ENCODE measurements around the gene RGS11.
"Not testable (repeated sequence)": the region's sequence is repeated elsewhere in the genome, so short reads cannot be mapped to it uniquely, and the experiment has no call there.

The RGS11 gene

GRCh38 chr16:261031-261691 is 14.6 kb downstream of the RGS11 start:
- DNase-seq, result no peak

GRCh38 chr16:260326-260725 is 15.4 kb downstream of the RGS11 start:
- DNase-seq, result no peak

- DNase-seq, result no peak
Measured at GRCh38 chr16:259814-260253, 15.9 kb downstream of the RGS11 start.

DNA sequence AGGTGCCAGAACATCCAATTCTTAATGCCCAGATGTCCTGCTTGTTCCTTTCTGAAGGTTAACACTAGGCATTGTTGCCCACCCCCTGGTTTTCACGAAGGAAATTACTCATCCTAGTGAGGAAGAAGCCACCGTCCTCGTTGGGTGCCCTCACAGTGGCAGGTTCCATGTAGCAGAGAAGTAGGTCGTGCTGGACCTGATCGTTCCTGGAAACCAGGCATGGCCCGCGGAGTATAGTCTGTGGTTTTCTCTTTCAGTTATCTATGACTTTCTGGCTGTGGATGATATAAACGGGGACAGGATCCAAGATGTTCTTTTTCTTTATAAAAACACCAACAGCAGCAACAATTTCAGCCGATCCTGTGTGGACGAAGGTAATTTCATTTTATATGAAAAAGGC is 16.5 kb downstream of the RGS11 start:
- DNase-seq, result no peak

- DNase-seq, result not testable (repeated sequence)
Measured at GRCh38 chr16:258091-258490, 17.7 kb downstream of the RGS11 start.

DNA sequence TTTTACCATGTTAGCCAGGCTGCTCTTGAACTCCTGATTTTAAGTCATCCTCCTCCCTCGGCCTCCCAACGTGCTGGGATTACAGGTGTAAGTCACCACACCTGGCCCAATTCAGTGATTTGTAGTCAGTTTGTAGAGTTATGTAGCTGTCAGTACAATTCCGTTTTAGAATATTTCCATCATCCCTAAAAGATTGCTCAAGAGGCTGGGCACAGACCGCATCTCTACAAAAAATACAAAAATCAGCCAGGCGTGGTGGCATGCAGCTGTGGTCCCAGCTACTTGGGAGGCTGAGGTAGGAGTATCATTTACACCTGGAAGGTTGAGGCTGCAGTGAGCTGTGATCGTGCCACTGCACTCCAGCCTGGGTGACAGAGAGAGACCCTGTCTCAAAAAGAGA is 20.6 kb downstream of the RGS11 start:
- no peak for DNase-seq

DNA sequence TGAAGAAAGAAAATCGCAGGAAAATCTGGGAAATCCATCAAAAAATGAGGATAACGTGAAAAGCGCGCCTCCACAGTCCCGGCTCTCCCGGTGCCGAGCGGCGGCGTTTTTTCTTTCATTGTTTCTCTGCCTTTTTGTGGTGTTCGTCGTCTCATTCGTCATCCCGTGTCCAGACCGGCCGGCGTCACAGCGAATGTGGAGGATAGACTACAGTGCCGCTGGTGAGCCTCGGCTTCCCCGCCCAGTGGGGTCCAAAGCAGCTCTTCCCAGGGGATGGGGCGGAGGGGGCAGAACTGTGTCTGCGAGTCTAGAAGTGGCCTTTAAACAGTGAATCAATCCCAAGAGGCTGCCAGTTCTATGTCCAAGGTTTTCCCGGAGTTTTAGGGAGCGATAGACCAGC is 21.3 kb downstream of the RGS11 start:
- no peak for DNase-seq

GRCh38 chr16:253833-254232 is 21.9 kb downstream of the RGS11 start:
- DNase-seq, result no peak

DNA sequence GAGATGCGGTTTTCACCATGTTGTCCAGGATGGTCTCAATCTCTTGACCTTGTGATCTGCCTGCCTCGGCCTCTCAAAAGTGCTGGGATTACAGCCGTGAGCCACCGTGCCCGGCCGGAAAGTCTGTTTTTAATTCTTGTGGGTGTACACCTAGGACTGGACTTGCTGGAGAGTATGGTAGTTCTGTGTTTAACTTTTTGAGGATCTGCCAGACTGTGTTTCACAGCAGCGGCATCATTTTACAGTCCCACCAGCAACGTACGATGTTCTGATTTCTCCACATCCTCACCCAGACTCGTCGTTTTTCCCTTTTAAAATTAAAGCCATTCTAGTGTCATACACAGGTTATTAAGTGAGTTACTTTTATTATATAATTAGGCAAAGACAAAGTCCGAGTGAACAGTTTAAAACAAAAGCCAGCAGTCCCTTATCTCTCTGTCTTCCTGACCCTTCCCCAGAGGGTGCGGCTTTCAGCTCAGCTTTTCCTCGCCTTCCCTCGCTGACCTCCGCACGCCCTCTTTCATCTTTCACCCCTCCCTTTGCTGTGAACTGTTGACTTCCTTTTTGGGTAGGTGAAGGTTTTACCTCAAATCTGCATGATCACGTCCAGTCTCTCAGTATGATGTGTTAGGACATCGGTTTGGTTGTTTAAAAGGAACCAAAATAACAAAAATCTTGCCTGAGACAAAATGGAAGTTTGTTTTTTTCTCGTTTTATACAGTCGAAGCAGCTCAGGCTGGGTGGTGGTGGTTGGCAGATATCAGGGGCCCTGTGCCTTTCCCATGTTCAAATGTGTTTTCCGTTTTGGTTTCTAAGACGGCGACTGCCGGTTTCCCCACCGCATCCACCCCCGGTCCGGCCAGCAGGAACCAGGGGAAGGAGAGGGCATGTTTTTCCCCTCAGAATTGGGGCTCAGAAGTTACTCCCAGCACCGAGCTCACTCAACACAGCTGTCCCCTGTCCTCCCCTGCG is 23.1 kb downstream of the RGS11 start:
- no peak for DNase-seq

- DNase-seq, result no peak
Measured at GRCh38 chr16:249431-249830, 26.3 kb downstream of the RGS11 start.

GRCh38 chr16:247027-247426 is 28.7 kb downstream of the RGS11 start:
- DNase-seq, result no peak

DNA sequence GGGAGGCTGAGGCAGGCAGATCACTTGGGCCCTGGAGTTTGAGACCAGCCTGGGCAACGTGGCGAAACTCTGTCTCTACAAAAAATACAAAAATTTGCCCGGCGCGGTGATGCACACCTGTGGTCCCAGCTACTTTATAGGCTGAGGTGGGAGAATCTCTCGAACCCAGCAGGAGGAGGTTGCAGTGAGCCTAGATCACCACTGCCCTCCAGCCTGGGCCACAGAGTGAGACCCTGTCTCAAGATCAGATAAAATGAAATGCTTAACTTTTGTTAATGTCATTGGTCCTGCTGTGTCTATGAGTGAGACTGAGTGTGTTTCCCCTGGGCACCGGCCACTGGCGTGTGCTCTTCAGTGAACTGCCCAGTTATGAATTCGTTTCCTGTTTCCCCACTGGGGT is 30.6 kb downstream of the RGS11 start:
- DNase-seq, result no peak

GRCh38 chr16:243348-243747 is 32.4 kb downstream of the RGS11 start:
- DNase-seq, result no peak

GRCh38 chr16:242281-242680 is 33.5 kb downstream of the RGS11 start:
- no peak for DNase-seq

DNA sequence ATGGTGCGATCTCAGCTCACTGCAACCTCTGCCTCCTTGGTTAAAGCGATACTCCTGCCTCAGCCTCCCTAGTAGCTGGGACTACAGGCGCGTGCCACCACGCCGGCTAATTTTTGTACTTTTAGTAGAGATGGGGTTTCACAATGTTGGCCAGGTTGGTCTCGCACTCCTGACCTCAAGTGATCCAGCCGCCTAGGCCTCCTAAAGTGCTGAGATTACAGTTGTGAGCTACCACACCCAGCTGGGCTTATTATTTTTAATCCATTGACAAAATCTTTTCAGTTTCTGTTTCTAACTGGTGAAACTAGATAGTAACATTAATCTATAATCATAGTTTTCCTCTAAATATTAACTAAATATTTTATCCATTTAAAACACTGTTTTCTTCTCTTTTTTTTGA is 35.2 kb downstream of the RGS11 start:
- DNase-seq, result no peak

DNA sequence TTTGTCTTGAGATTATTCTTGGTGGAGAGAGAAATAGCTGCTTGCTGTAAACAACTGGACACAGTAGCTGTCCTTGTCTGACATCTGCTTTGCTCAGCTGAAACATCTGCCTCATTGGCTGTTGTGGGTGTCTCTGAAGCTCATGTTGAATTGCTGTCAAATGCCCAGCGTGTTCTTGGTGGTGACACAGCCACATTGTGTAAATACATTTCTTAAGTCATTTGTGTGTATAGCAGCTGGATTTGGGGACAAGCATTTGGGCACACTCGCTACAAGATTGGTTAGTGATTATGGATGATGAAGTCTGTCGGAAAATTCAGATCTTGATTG is 35.8 kb downstream of the RGS11 start:
- DNase-seq, result no peak

DNA sequence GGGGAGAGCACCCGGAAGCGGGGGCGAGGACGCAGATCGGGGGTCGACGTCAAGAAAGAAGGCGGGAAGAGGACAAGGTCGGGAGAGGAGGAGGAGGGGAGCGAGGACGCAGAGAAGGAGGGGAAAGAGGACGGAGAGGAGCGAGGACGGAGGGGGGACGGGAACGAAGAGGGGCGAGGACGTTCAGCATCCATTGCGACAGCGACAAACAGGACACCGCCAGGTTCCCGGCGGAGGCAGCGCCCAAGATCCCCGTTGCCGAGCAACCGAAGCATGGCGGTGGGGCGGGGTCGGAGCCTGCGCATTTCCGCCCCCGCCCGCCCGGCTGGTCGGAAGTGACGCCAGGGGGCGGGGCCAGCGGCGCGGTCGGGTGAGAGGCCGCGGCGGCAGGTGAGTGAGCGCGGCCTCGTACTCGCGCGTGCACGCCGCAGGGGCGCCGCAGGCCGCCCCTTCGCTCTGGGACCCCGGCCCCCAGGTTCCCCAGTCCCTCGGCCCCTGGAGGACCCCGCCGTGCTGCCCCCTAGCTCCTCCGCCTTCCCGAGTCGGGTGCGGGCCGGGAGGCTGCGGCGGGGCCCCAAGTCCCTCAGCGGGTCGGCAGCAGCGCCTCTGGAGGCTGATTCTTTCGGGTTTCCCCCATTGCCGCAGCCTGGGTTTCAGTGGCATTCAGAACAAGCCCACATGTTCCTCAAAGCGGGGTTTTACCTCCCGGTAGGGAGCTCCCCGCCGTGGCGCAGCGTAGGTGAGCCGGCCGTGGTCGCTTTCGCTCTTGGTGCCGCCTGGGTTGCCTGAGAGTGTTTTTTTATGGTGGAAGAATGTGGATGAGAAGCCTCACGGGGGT is 41.1 kb downstream of the RGS11 start, which contains the start of gene FAM234A:
FAM234A (plus strand) TSS at position 354 of the 838 bp plus-strand sequence. CDS start 19,593 bp downstream, outside the sequence.
- peak; percentile 84 for DNase-seq

GRCh38 chr16:230949-231348 is 44.8 kb downstream of the RGS11 start:
- no peak for DNase-seq

DNA sequence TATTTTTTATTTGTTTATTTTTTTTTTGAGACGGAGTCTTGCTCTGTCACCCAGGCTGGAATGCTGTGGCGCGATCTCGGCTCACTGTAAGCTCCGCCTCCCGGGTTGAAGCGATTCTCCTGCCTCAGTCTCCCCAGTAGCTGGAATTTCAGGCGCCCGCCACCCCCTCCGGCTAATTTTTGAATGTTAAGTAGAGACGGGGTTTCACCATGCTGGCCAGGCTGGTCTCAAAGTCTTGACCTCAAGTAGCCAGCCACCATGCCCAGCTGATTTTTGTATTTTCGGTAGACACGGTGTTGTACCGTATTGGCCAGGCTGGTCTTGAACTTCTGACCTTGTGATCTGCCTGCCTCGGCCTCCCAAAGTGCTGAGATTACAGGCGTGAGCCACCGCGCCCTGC is 45.4 kb downstream of the RGS11 start:
- DNase-seq, result not testable (repeated sequence)

DNA sequence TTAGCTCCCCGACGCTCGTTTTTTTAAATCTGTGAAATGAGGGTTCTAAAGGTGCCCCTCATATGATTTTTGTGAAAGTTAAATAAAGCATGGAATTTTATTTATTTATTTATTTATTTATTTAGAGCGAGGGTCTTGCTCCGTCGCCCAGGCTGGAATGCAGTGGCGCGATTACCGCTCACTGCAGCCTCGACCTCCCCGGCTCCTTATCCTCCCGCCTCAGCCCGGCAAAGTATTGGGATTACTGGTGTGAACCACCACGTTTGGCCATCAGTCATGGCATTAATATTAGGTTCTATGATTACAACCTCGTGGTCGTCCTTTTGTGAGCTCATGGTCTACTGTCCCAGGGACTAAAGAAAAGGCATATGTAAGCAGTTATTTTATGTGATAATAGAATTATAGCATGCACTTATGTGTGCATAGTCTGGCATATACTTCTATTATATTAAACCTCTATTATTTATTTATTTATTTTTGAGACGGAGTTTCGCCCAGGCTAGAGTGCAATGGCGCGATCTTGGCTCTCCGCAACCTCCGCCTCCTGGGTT is 45.9 kb downstream of the RGS11 start:
- no peak for DNase-seq

- DNase-seq, result peak; percentile 55
Measured at GRCh38 chr16:228852-229730, 46.7 kb downstream of the RGS11 start, which contains the start of gene LUC7L. LUC7L (minus strand) TSS chr16:229449; CDS start chr16:229339, 110 bp downstream.

Data from NCI-H1105 (cell line).